ENCODE measurements around the gene RGS9.

GRCh38 chr17:65100316-65101140 lies 36.6 kb upstream of the RGS9 start:
- TF ChIP-seq, protein P1, sequence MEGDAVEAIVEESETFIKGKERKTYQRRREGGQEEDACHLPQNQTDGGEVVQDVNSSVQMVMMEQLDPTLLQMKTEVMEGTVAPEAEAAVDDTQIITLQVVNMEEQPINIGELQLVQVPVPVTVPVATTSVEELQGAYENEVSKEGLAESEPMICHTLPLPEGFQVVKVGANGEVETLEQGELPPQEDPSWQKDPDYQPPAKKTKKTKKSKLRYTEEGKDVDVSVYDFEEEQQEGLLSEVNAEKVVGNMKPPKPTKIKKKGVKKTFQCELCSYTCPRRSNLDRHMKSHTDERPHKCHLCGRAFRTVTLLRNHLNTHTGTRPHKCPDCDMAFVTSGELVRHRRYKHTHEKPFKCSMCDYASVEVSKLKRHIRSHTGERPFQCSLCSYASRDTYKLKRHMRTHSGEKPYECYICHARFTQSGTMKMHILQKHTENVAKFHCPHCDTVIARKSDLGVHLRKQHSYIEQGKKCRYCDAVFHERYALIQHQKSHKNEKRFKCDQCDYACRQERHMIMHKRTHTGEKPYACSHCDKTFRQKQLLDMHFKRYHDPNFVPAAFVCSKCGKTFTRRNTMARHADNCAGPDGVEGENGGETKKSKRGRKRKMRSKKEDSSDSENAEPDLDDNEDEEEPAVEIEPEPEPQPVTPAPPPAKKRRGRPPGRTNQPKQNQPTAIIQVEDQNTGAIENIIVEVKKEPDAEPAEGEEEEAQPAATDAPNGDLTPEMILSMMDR (conservative IDR thresholded peaks at IDR 0.05; ENCODE audit: low read length): peak; percentile 91
- no peak for TF ChIP-seq EZH2phosphoT487 (IDR thresholded peaks at IDR 0.05; ENCODE audit: borderline replicate concordance, low read depth, low read length)

Measured in OCI-LY7 (cell line).